GM18861 (cell line): ENCODE results near the gene DAAM1.
A peak's percentile ranks its signal among the peaks of the same experiment; 100 is the strongest.

ENCODE experiments used
- ATAC-seq: cut with Tn5 transposase; IDR thresholded peaks from one replicate; pipeline ENCODE4 v1.9.1; 2021; ENCODE audit not compliant: unreplicated experiment

The DAAM1 gene

GRCh38 chr14:59215757-59216156 lies 27.3 kb downstream of the DAAM1 start:
- ATAC-seq = no peak

DNA sequence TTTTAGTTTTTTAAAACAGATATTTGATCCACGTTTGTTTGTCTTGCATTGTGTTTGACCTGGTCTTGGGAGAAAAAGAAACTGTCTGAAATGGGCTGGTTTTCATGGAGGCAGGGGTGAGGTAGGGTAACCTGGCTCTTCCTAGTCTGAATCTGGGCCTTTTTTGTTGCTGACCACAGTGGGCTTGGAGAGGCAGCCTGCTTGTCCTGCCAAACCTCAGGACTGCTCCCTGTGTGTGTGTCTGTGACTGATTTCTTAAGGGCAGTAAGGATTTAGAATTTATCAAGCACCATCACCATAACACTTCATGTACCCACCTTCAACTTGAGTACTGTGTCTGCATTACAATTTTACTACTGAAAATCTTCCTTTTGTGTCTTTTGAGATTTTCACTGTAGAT lies 28.5 kb downstream of the DAAM1 start:
- no peak for ATAC-seq

DNA sequence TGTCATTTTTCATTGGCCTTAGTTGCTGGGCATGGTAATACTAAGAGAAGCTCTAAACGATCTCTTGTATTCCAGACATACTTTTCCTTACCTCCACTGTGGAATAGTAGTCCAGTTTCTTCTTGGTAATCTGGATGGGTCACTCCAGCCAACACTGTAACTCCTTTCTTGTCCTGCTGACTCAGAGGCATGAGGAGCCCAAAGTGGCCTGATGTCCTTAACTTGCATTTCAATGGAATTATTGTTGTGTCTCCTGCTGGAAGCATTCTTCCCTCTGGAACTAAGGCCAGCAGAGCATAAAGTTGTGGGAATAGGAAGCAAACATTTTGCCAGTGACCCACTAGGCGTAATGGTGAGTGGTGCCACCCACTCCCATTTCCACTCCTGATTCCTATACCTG lies 33.1 kb downstream of the DAAM1 start:
- ATAC-seq = no peak

GRCh38 chr14:59224341-59224740 lies 35.9 kb downstream of the DAAM1 start:
- no peak for ATAC-seq

DNA sequence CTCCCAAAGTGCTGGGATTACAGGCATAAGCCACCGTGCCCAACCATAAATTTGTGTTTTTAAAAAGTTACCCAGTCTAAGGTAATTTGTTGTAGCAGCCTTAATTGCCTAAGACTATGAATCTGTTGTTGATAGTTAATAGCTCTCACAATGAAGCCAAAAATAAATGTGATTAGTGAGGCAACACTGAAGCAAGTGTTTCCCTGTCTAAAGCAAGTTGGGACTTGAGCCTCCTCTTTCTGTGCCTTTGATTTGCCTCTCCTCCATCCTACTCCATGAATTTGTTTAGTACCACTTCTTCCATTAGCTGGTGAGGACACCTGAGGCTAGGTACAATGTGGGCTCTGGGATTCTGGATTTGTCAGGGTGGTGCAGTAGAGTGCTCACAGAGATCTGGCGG lies 36.8 kb downstream of the DAAM1 start:
- ATAC-seq = no peak

- no peak for ATAC-seq
These were observed 40.0 kb downstream of the DAAM1 start for GRCh38 chr14:59228421-59228820.

GRCh38 chr14:59229653-59230406 lies 41.4 kb downstream of the DAAM1 start:
- no peak for ATAC-seq

DNA sequence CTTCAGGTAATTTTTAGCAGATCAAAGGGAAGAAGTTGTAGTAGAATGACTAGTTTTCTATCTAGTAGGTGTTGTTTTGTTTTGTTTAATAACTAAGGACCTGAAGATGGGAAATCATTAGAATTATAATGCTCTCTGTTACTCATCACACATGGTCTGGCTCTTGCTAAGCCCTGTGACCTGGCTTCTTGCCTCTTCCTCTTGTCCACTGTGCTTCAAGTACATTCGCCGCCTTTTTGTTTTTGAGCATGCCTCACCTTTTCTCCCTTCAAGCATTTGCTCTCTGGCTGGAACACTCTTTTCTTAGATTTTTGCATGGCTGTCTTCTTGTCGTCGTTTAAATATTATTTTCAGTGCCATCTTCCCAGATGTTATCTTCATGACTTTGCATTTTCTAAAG lies 47.7 kb downstream of the DAAM1 start:
- no peak for ATAC-seq

GRCh38 chr14:59238216-59238615 lies 49.7 kb downstream of the DAAM1 start:
- no peak for ATAC-seq

DNA sequence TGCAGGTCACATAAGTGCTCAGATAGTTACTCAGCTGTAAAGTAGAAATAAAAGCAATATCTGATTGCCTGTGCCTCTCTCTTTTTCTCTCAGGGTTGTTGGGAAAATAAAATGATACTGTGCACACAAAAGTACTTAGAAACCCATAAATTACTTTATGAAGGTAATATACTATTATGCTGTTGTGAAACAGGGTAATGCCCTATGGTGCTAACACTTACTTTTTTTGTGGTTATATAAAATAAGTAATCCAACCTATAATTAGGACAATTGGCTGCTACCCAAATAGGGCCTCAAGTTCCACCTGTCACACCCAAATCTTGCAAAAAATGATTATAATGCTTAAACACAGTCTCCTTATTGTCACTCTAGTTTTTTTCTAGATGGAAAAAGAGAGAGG lies 50.6 kb downstream of the DAAM1 start:
- no peak for ATAC-seq

DNA sequence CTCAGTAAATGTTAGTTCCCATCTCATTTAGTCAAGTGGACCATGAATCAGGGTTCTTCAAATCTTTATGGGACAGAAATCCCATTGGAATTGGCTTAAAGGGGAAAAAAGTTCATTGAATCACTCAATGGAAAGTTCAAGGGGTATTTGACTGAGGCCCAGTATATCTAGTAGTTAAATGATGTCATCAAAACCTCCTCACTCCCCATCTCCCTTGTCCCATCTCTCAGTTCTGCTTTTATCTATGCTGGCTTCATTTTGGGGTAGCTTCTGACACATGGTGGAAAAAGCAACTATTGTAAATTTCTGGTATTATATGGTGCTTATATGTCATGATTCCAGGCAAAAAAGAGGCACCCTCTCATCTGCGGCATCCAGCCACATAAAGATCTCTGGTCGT lies 51.9 kb downstream of the DAAM1 start:
- peak; percentile 80 for ATAC-seq

GRCh38 chr14:59241121-59241520 lies 52.7 kb downstream of the DAAM1 start:
- ATAC-seq = no peak

DNA sequence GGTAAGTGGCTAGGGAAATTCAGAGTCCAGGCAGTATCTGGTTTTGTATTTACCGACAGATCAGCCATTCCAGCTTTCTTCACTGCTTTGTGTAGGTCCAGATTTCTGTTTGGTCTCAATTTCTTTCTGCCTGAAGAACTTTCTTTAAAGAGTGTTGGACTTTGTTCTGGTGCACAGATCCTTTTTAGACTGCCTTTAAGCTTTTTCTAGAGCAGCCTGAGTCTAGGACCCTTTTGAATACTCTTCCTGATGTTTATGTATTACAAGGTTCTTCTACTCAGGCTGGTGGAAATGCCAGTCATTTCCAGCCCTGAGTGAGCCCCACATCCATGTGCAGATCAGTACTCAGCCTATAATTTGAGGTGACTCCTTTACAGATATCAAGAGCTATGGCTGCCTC lies 54.7 kb downstream of the DAAM1 start:
- ATAC-seq = no peak

GRCh38 chr14:59244581-59244980 lies 56.1 kb downstream of the DAAM1 start:
- no peak for ATAC-seq

GRCh38 chr14:59245809-59246295 lies 57.4 kb downstream of the DAAM1 start:
- ATAC-seq = peak; percentile 86

DNA sequence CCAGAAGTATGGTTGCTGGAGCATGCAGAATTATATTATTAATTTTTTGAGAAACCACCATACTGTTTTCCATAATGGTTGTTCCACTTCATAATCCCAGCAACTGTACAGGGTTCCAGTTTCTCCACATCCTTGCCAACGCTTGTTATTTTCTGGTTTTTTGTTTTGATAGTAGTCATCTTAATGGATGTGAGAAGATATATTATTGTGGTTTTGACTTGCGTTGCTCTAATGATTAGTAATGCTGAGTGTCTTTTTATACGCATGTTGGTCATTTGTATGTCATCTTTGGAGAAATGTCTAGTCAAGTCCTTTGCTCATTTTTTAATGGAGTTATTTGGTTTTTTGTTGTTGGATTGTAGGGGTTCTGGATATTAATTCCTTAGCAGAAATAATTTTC lies 58.1 kb downstream of the DAAM1 start:
- ATAC-seq = no peak

- no peak for ATAC-seq
These were observed 59.5 kb downstream of the DAAM1 start for GRCh38 chr14:59247801-59248584.

GRCh38 chr14:59249029-59249428 lies 60.6 kb downstream of the DAAM1 start:
- no peak for ATAC-seq

- no peak for ATAC-seq
These were observed 63.6 kb downstream of the DAAM1 start for GRCh38 chr14:59251811-59252771.

GRCh38 chr14:59252772-59253500 lies 64.5 kb downstream of the DAAM1 start:
- no peak for ATAC-seq

DNA sequence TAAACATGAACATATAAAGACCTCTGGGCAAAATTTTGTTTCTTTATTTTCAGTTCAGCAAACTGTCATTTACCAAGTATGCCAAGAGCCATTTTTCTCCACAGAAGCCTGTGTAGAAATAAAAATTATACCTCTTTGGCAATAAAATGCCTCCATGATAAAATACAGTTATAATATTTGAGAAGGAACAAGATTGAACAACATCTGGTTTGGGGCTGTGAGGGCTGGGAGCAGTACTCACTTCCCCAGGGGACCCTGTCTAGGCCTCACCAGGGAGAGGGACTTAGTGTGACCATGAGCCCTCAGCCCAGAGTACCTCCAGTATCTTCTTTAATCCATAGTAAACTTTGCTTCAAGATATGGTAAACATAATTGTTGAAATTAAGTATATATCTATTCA lies 65.1 kb downstream of the DAAM1 start:
- ATAC-seq = no peak
